ENCODE measurements around the gene CCDC40.
A peak's percentile ranks its signal among the peaks of the same experiment; 100 is the strongest.
"Not testable (repeated sequence)": the region's sequence is repeated elsewhere in the genome, so short reads cannot be mapped to it uniquely, and the experiment has no call there.

Gene CCDC40

DNA sequence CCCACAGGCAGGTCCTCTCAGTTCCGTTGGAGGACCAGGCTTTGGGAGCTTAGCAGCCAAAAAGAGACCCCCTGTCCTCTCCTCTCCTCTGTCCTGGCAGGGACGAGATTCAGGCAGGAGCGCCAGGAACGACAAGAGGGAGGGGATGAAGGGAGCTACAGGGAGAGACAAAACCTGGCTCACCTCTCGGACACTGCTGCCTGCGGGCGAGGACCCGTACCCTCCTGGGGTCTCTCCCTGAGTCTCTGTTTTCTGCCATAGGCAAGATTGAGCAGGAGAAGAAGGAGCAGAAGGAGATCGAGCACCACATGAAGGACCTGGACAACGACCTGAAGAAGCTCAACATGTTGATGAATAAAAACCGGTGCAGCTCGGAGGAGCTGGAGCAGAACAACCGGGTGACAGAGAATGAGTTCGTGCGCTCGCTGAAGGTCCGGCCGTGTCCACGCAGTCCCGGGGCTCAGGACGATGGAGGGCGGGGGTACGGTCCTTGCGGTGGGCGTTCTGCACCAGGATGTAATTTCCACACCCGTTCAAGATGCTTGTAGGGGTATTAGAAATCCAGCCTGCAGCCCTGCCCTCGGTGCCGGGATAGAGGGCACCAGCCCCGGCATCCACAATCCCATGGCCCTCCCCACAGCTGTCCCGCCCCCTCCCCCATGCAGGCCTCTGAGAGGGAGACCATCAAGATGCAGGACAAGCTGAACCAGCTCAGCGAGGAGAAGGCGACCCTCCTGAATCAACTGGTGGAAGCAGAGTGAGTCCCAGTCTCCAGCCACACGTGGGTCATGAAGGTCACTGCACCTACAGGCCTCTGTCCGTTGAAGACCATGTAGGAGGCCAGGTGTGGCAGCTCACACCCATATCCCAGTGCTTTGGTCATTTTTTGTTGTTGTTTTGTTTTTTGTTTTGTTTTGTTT, 51.2 kb downstream of the CCDC40 start:
- no peak for DNase-seq

DNA sequence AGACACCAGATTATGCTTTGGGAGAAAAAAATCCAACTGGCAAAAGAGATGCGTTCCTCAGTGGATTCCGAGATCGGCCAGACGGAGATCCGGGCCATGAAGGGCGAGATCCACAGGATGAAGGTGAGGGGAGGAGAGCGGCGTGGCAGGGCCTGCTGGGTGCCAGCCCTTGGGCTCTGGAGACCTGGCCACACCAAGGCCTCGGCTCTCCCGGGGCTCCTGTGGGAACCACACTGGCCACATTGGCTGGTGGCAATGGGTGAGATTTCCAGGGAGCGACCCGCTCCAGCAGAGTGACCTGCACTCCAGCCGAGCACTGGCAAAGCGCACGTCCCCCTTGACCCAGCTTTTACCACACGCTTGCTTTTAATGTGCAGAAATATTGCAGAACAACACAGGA, 53.3 kb downstream of the CCDC40 start:
- DNase-seq: no peak

DNA sequence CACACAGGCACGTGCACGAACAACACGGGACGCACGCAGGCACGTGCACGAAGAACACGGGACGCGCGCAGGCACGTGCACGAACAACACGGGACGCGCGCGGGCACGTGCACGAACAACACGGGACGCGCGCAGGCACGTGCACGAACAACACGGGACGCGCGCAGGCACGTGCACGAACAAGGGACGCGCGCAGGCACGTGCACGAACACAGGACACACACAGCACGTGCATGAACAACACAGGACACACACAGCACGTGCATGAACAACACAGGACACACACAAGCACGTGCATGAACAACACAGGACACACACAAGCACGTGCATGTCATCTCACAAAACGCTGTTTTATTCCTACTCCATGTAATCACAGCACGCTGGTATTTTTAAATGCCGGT, 53.7 kb downstream of the CCDC40 start:
- DNase-seq: not testable (repeated sequence)

DNA sequence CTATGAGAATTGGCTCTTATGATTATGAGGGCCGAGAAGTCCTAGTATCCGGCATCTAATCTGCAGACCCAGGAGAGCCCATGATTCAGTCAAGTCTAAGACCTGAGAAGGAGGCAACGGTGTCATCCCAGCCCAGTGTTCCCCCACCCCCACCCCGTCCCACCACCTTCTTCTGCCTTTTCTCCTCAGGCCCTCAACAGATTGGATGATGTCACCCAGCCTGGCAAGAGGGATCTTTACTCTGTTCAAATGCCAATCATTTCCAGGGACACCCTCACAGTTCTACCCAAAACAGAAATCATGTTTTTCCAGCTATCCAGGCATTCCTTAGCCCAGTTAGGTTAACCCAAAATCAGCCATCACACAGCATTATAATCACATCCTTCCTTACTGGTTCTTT, 54.9 kb downstream of the CCDC40 start:
- no peak for DNase-seq

DNA sequence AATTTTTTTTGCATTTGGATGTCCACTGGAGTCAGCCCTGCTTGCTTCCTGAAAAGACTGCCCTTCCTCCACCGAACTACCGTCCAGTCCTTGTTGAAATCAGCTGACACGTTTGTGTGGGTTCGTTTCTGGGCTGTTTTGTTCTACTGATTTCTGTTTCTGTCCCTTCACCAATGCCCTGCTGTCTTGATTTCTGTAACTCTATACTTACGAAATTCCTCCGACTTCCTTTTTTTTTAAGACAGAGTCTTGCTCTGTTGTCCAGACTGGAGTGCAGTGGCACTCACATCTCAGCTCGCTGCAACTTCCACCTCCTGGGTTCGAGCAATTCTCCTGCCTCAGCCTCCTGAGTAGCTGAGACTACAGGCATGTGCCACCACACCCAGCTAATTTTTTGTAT, 56.5 kb downstream of the CCDC40 start:
- DNase-seq: no peak

DNA sequence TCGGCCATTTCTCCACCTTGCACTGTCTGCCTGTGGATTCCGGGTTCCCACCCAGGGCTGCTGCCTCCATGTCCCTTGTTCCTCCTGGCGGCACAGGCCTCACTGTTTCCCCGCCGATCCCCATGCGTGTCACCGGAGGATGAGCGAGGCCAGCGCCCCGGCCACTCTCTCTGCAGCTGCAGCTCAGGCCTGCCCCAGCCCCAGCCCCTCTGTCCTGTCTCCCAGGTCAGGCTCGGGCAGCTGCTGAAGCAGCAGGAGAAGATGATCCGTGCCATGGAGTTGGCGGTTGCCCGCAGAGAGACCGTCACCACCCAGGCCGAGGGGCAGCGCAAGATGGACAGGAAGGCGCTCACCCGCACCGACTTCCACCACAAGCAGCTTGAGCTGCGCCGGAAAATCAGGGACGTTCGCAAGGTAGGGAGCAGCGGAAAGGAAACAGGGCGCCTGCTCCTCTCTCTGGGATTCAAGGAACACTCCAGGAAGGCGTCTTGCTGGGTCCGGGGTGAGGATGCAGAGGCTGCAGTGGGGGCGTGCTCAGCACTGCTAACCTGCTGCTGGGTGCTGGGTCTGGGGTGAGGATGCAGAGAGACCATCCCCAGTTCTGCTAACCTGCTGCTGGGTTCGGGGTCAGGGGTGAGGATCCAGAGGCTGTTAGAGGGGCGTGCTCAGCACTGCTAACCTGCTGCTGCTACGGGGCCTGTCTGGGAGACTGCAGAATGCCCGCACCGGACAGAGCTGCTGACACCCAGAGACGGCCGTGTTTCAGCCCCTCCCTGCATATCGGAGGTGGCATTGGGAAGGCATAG, 58.8 kb downstream of the CCDC40 start:
- DNase-seq: no peak

DNA sequence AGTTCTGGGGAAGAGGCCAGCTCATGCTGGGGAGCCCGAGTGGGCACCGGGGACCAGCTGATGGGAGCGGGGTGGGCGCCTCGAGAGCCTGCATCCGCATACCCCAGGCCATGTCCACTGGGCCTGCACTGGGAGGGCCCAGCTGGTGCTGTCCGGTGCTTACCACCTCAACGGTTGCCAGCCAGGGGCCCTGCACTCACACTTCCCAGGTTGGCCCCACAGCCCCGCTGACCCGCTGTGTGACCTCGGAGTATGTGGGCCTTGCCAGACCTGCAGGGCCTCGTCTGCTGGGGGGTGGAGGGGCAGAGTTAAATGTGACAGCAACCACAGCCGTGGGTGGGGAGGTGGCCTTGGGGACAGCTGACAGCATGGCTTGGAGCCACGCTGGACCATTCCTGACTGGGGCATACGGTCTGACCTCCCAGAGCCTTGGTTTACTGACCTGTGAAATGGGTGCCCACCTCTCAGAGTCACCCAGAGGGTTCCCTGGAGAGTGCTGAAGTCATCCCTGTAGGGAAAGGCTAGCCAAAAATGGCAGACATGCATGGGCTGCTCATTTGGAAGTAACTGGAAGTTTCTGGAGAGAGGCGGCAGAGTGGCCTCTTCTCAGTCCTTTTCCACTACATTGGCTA, 59.5 kb downstream of the CCDC40 start:
- no peak for DNase-seq

DNA sequence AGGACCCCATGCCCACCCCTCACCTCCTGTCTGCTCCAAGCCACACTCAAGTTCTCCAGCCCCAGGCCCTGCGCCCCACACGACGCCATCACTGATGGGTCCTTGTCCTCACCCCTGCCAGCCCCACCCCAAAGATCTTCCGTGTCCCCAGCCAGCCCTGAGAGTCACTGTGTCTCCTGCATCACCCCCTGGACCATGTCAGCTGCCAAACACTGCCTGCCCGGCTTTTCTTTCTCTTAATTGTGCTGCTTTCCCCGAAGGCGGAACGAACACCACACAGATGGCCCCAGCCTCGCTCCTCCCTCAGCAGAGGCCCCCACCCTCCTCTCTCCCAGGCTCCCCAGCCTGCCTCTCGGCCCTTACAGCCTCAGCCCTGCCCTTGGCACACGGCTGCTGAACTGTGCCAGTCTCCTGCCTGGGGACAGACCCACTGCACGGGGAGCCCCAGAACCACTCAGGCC, 60.1 kb downstream of the CCDC40 start:
- DNase-seq: no peak

DNA sequence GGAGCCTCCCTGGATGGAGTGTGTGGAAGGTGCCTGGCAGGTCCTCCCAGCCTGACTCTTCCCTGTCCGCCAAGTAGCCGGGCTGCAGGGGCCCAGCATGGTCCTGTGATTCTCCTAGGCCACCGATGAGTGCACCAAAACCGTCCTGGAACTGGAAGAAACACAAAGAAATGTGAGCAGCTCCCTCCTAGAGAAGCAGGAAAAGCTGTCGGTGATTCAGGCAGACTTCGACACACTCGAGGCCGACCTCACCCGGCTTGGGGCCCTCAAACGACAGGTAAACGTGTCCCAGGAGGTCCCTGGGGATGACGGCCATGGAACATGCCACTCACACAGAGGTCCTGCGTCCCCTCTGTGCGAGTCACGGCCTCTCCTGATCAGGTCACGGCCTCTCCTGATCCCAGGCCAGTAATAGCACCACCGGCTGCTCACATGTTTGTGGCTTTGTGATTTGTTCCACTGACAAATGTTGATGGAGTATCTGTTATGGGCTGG, 60.7 kb downstream of the CCDC40 start:
- DNase-seq: no peak

DNA sequence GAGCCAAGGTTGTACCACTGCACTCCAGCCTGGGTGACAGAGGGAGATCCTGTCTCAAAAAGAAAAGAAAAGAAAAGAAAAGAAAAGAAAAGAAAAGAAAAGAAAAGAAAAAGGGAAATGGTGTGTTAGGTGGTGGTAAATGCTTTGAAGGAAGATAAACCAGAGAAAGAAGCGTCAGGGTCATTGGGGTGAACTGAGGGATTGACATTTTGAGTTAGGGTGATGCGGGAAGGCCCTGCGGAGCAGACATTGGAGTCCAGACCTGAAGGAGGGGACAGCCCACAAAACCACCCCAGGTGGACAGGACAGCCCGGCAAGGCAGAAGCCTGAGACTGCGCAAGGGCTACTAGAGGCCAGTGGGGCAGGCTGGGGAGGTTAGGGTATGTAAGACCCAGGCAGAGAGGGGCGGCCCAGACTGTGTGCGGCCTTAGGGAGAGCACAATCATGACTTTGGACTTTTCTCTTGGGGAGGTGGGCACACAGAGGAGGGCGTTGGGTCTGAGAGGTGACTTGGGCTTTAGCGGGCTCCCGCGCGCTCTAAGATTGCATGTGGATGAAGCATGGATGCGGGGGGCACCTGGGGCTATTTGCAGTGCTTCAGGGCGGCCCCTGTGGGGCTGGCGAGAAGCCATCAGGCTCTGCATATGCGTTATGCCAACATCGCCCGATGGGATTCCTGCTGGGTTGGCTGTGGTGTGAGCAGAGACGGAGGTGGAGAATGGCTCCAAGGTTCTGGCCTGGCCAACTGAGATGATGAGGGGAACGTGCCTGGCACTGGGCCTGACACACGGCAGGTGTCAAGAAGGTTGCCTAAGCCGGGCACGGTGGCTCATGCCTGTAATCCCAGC, 61.6 kb downstream of the CCDC40 start:
- DNase-seq: no peak

DNA sequence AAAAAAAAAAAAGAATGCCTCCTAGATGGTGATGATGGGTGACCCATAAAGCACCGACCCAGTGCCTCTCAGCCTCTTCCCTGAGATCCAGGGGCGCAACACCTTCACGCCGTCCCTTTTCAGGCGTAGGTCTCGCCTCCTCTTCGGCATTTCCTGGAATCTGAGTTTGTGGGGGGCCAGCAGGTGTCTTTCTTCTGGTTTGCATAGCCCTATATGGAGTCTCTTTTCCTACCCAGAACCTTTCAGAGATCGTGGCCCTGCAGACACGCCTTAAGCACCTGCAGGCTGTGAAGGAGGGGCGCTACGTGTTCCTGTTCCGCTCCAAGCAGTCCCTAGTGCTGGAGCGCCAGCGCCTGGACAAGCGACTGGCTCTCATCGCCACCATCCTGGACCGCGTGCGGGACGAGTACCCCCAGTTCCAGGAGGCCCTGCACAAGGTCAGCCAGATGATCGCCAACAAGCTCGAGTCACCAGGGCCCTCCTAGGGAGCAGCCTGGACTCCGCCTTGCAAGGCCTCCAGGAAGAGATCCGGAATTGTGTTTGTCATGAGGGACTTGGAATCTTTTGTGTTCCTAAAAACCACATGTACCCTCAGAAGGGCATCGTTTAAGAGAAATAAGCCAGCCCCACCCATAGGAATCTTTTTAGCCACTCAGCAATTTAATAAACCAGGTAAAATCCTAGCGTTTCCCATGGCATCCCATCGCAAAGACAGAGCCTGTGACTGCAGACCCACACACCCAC, 63.0 kb downstream of the CCDC40 start:
- DNase-seq: no peak

DNA sequence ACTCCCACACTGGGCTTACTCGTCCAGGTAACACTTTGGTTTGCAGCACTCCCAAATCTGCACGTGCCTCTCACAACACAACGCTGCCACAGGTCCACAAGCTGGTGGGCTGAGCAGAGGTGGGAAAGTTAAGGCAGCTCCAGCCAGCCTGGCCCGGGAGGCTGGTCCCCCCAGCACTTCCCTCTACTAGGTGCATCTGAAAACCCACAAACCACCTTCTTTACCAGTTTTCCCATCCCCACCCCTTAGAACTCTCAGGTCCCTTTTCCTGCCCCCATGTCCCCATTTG, 63.5 kb downstream of the CCDC40 start:
- no peak for DNase-seq

DNA sequence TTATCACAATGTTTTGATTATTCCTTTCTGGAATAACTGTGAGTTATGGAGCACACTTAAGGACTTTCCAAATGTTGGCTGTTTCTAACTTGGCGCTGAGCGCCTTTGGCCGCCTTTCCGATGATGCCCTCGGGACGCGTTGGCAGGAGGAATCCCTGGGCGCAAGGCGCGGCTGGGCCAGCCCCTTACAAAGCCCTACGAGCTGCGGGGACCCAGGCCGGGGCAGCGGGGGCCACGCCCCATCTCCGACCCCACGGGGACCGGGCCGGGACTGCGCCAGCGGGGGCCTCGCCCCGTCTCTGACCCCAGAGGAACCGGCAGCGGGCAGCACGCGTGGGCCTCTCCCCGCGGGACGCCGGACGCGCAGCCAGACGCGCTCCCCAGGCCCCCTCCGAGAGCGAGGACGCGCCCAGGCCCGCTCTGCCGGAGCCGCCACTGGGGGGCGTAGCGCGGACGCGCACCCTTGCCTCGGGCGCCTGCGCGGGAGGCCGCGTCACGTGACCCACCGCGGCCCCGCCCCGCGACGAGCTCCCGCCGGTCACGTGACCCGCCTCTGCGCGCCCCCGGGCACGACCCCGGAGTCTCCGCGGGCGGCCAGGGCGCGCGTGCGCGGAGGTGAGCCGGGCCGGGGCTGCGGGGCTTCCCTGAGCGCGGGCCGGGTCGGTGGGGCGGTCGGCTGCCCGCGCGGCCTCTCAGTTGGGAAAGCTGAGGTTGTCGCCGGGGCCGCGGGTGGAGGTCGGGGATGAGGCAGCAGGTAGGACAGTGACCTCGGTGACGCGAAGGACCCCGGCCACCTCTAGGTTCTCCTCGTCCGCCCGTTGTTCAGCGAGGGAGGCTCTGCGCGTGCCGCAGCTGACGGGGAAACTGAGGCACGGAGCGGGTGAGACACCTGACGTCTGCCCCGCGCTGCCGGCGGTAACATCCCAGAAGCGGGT, 64.8 kb downstream of the CCDC40 start, which contains the start of gene GAA:
TSS of gene GAA (plus strand) at position 571 of the 935 bp plus-strand sequence. CDS start 3,006 bp downstream, outside the sequence.
- peak; percentile 87 for DNase-seq

DNA sequence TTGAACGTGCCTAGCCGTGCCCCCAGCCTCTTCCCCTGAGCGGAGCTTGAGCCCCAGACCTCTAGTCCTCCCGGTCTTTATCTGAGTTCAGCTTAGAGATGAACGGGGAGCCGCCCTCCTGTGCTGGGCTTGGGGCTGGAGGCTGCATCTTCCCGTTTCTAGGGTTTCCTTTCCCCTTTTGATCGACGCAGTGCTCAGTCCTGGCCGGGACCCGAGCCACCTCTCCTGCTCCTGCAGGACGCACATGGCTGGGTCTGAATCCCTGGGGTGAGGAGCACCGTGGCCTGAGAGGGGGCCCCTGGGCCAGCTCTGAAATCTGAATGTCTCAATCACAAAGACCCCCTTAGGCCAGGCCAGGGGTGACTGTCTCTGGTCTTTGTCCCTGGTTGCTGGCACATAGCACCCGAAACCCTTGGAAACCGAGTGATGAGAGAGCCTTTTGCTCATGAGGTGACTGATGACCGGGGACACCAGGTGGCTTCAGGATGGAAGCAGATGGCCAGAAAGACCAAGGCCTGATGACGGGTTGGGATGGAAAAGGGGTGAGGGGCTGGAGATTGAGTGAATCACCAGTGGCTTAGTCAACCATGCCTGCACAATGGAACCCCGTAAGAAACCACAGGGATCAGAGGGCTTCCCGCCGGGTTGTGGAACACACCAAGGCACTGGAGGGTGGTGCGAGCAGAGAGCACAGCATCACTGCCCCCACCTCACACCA, 65.7 kb downstream of the CCDC40 start:
- no peak for DNase-seq

DNA sequence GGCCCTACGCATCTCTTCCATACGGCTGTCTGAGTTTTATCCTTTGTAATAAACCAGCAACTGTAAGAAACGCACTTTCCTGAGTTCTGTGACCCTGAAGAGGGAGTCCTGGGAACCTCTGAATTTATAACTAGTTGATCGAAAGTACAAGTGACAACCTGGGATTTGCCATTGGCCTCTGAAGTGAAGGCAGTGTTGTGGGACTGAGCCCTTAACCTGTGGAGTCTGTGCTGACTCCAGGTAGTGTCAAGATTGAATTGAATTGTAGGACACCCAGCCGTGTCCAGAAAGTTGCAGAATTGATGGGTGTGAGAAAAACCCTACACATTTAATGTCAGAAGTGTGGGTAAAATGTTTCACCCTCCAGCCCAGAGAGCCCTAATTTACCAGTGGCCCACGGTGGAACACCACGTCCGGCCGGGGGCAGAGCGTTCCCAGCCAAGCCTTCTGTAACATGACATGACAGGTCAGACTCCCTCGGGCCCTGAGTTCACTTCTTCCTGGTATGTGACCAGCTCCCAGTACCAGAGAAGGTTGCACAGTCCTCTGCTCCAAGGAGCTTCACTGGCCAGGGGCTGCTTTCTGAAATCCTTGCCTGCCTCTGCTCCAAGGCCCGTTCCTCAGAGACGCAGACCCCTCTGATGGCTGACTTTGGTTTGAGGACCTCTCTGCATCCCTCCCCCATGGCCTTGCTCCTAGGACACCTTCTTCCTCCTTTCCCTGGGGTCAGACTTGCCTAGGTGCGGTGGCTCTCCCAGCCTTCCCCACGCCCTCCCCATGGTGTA, 66.4 kb downstream of the CCDC40 start:
- DNase-seq: no peak

DNA sequence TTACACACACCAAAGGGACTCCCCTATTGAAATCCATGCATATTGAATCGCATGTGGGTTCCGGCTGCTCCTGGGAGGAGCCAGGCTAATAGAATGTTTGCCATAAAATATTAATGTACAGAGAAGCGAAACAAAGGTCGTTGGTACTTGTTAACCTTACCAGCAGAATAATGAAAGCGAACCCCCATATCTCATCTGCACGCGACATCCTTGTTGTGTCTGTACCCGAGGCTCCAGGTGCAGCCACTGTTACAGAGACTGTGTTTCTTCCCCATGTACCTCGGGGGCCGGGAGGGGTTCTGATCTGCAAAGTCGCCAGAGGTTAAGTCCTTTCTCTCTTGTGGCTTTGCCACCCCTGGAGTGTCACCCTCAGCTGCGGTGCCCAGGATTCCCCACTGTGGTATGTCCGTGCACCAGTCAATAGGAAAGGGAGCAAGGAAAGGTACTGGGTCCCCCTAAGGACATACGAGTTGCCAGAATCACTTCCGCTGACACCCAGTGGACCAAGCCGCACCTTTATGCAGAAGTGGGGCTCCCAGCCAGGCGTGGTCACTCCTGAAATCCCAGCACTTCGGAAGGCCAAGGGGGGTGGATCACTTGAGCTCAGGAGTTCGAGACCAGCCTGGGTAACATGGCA, 67.1 kb downstream of the CCDC40 start:
- no peak for DNase-seq

DNA sequence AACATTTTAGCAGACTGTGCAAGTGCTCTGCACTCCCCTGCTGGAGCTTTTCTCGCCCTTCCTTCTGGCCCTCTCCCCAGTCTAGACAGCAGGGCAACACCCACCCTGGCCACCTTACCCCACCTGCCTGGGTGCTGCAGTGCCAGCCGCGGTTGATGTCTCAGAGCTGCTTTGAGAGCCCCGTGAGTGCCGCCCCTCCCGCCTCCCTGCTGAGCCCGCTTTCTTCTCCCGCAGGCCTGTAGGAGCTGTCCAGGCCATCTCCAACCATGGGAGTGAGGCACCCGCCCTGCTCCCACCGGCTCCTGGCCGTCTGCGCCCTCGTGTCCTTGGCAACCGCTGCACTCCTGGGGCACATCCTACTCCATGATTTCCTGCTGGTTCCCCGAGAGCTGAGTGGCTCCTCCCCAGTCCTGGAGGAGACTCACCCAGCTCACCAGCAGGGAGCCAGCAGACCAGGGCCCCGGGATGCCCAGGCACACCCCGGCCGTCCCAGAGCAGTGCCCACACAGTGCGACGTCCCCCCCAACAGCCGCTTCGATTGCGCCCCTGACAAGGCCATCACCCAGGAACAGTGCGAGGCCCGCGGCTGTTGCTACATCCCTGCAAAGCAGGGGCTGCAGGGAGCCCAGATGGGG, 68.0 kb downstream of the CCDC40 start:
- DNase-seq: no peak

DNA sequence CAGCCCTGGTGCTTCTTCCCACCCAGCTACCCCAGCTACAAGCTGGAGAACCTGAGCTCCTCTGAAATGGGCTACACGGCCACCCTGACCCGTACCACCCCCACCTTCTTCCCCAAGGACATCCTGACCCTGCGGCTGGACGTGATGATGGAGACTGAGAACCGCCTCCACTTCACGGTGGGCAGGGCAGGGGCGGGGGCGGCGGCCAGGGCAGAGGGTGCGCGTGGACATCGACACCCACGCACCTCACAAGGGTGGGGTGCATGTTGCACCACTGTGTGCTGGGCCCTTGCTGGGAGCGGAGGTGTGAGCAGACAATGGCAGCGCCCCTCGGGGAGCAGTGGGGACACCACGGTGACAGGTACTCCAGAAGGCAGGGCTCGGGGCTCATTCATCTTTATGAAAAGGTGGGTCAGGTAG, 68.5 kb downstream of the CCDC40 start:
- DNase-seq: no peak
